ENCODE measurements around the gene EIF4ENIF1.
"Not testable (repeated sequence)": the region's sequence is repeated elsewhere in the genome, so short reads cannot be mapped to it uniquely, and the experiment has no call there.

Gene EIF4ENIF1

DNA sequence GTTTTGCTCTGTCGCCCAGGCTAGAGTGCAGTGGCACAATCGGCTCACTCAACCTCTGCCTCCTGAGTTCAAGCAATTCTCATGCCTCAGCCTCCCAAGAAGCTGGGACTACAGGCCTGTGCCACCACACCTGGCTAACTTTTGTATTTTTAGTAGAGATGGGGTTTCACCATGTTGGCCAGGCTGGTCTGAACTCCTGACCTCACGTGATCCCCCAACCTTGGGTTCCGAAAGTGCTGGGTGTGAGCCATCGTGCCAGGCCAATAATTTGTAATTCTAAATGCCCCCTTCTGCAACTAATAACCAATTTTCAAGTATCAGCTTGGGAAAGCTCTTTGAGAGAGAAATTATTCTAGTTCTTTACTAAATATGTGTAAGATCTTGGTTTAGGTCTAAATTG is 3.7 kb upstream of the EIF4ENIF1 start:
- DNase-seq, result not testable (repeated sequence)

DNA sequence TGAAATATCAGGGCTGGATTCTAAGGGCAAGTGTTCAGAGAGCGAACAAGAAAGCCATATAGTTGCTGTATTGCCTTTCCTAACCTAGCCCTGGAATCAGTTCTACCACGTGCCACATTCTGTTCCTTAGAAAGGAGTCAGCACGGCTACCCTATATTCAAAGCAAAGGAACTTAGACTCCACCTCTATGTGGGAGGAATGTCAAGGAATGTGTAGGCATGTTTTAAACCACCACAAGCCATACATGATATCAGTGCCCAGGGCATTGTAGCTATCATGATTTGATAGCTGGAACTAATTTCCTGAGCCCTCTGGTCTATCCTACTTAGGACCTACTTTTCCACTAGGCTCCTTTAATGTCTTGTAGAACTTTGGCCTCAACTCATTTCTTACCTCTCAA is 2.5 kb upstream of the EIF4ENIF1 start:
- no peak for DNase-seq

DNA sequence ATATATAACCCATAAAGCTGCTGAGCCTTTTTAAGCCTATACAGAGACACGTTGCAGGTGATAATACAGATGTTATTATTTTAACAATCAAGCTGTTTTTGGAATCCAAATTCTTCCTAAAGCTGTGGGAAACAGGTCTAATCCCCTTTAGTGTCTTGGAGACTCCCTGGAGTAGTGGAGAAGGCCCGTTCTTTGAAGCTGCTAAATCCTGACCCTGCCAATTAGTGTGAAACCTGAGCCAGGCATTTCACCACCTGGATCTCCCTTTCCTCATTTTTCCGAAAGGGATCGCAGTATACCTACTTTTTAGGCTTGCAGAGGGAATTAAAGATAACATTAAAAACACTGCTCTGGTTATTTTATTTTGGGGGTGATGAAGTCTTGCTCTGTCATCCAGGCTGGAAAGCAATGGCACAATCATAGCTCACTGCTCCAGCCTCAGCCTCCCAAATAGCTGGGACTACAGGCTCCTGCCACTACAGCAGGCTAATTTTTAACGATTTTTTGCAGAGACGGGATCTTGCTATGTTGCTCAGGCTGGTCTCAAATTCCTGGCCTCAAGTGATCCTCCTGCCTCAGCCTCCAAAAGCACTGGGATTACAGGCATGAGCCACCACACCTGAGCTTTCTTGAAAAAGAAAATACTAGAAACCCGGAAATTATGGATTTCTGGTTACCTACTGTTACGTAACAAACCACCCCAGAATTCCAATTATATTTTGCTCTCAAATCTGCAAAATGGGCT is 1.7 kb upstream of the EIF4ENIF1 start:
- no peak for DNase-seq

DNA sequence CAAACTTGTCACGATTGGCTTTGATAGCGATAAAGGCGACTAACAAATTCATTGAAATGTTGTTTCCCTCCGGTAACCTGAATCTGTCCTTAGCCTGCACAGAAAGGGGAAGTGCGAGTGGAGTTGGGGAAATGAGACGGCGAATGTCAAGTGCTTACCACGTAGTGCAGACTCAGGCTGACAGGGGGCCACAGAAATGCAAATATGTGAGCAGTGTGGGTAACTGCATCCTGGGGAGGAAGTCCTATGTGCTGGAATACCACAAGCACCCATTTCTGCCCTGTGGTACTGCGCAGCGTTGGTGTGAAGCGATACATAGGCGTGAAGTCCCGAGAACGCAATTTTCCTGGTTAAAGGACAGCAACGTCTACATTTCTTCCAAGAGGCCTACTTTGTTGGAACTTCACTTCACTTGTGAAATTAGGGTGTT is 869 bp upstream of the EIF4ENIF1 start:
- peak; percentile 71 for DNase-seq

DNA sequence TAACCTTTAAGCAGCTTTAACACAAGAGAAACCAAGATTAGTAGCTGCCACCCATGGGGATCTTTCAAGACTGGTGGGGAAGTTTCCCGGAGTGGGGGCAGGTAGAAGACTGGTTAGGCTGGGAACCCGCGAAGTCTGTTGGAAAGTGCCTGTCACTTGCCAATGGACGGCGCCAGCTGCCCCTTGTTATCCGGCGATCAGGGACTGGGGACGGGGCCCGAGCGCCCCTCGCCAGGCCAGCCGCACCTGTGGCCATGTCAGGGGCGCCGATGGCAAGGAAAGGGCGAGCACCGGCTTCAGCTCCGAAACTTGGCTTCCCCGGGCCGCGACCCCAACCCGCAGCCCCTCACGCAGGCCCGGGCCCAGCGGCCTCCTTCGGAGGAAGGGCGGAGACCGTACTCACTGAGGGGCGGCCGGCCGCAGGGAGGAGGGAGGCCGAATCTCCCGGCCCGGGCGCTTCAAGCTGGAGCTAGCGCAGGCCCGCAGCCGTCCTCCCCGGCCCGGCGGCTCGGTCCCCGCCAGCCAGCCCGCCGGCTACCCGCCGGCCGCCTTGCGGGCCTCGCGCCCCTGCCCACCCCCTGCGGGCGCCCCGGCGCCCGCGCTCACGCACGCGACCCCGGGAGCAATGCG is 539 bp downstream of the EIF4ENIF1 start:
- peak; percentile 17 for DNase-seq

DNA sequence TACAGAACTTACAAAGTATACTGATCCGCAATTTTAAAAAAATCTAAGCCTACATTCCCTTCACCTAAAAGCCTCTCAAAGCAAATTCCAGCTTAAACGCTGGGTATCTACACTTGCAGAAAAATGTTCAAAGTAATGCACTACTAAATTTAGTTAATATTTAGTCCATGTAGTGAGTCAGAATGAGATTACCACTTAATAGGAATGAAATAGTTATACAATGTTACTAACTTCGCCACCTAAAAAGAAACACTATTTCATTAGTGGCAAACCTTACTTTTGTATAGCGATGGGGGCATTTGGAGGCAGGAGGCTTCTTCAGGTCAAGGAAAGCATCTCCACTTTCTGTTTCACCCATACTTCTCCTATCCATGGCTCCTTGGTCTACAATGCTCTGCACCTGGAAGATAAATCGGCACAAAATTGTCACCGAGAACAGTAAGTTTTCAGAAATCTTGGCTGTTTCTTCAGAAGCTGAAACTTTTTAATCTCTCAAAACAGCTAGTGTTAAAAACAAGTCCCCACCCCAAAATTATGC is 1.2 kb downstream of the EIF4ENIF1 start:
- no peak for DNase-seq

DNA sequence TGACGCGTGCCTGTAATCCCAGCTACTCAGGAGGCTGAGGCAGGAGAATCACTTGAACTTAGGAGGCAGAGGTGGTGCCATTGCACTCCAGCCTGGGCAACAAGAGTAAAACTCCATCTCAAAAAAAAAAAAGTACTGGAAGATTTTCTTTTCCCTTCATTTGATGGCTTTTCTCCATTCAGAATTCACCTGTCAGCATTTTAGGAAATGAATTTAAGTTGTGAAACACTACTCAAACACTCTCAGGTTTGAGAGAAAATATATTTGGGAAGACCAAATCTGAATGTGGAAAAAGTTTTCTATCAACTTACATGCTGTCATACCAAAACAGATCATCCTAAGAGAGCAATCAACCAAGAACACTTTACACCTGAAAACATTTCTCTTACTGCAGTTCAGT is 2.7 kb downstream of the EIF4ENIF1 start:
- no peak for DNase-seq

DNA sequence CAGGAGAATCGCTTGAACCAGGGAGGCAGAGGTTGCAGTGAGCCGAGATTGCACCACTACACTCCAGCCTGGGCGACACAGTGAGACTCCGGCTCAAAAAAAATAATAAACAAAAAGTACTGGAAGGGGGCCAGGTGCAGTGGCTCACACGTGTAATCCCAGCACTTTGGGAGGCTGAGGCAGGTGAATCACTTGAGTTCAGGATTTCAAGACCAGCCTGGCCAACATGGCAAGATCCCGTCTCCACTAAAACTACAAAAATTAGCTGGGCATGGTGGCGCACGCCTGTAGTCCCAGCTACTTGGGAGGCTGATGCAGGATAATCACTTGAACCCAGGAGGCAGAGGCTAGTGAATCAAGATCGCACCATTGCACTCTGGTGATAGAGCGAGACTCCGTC is 3.3 kb downstream of the EIF4ENIF1 start:
- DNase-seq, result not testable (repeated sequence)

DNA sequence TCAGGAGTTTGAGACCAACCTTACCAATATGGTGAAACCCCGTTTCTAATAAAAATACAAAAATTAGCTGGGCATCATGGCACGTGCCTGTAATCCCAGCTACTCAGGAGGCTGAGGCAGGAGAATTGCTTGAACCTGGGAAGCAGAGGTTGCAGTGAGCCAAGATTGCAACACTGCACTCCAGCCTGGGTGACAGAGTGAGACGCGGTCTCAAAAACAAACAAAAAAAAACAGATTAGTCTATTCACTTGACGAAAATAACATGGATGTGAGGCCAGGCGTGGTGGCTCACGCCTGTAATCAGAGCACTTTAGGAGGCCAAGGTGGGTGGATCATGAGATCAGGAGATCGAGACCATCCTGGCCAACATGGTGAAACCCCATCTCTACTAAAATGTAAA is 7.2 kb downstream of the EIF4ENIF1 start:
- DNase-seq, result not testable (repeated sequence)

DNA sequence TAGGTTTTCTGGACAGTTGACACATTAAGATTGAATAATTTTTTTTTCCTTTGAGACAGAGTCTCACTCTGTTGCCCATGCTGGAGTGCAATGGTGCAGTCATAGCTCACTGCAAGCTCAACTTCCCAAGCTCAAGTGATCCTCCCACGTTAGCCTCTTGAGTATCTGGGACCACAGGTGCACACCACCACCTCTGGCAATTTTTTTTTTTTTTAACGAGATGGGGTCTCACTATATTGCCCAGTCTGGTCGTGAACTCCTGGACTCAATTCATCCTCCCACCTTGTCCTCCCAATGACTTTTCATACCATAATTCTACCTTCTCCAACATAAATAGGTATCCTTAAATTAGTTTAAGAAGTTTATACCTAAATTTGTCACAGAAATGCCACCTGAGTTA is 8.5 kb downstream of the EIF4ENIF1 start:
- DNase-seq, result no peak

DNA sequence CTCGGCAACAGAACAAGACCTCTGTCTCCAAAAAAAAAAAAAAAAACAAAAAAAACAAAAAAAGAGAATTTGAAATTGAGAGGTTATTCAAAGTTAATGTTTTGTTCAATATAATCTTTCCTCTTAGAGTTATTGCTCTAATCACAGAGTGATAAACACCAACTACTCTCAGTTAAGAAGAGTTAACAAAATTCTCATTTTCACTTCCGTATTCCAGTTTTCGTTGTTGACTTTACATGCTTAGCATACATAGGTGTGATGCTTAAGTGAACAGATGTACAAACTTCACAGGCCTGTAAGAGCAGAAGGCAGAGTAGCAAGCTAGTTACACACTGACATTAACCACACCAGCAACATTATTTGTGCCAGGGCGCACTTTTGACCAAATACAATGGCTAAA is 12.3 kb downstream of the EIF4ENIF1 start:
- DNase-seq, result no peak

DNA sequence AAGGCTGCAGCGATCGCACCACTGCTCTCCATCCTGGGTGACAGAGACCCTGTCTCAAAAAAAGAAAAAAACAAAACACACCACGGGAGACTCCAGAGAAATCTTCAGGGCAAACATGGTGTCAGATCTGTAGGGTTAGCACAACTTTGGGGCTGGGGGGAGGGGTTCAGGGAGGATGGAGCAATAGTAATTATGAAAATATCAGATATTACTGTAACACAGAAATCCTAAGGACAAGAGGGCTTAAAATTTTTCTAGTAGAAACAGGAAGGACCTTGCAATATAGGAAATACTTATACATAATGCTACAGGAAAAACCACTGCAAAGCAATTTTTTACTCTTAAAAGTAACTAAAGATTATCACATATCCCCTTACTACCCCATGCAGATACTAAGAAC is 13.8 kb downstream of the EIF4ENIF1 start:
- DNase-seq, result no peak

DNA sequence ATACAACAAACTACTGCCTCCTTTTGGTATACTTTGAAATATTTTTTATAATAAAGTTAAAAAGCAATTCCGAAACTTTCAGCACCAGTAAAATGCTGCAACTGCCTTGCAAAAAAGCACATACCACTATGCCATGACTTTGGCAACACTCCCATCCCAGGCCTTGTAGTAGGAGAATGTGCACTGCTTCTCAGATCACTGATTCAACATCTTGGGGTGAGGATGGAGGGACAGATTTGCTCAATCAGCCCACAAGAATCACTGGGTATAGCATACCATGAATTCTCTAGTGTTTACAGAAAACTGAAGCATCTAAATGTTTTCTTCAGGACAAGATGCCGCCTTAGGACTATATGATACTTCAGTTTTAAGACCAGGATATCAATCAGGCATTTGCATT is 14.9 kb downstream of the EIF4ENIF1 start:
- DNase-seq, result peak; percentile 82

DNA sequence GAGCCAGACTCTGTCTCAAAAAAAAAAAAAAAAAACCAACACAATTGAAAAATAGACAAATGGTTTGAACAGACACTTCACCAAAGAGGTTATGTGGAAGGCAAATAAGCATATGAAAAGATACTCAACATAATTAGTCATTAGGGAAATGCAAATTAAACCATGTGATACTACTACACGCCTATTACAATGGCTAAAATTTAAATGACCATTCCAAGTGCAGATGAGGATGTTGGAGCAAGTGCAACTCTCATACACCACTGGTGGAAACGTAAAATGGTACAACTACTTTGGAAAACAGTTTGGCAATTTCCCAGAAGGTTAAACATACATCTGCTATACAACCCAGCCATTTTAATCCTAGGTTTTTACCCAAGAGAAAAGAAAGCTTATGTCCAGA is 24.3 kb downstream of the EIF4ENIF1 start:
- DNase-seq, result no peak

DNA sequence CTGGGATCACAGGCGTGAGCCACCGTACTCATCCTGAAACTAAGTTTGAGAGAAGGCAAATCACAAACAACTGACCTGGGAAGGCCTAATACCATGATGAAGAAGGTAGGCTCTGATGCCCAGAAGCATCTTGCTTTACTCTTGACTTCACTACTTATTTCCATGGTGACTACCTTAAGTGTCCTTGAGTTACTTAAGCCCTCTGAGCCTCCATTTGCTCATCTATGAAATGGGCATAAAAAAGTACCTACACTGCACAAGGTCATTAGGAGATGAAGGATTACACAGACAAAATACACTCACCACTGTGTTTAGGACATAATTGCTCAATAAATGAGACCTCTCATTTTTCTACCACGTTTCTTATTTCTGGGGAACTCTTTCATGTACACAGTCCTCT is 27.9 kb downstream of the EIF4ENIF1 start:
- DNase-seq, result no peak

DNA sequence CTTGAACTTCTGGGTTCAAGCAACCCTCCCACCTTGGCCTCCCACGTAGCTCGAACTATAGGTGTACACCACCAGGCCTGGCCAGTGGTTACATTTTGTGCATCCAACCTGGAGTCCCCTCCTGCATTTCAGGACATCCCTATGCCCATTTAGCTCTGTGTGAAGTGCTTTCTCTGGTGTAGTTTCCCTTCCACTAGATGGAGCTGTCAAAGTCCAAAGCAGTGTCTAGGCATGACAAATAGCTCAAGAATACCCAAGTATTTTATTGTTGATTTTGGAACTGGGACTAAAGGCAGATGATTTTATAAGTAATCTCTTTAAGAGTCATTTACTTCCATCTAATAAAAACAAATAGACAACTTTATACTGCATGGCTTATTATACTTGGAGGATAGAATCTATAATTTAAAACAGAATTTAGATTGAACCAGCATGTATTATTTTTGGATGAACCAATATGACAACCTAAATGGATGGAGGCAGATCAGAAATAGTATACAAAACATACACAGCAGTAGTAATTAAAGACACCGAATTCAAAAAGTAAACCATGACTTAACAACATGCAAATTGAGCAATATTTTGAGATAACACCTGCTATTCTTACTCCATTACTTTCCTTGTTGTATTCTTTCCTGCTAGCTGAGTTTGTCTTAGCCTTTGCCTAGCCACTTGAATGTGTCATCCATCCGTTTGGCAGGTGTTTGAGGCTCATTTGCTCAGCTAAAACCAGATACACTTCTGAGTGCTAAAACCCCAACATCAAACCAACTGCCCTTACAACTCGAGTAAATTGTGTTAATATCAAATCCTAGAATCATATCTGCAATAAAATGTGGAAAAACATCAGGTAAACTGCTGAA is 37.7 kb downstream of the EIF4ENIF1 start:
- peak; percentile 40 for DNase-seq

DNA sequence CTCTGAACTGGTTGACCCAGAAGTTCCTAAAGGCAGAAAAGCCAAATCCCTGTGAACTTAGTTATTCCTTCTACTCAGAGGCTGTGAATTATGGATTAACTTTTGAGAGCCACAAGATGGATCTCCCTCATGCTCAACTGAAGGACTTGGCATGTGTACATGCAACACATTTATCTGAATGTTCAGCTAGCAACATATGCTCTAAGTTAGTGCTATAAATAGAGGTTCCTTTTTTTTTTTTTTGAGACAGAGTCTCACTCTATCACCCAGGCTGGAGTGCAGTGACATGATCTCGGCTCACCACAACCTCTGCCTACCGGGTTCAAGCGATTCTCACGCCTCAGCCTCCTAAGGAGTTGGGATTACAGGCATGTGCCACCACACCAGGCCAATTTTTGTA is 40.1 kb downstream of the EIF4ENIF1 start:
- DNase-seq, result no peak

DNA sequence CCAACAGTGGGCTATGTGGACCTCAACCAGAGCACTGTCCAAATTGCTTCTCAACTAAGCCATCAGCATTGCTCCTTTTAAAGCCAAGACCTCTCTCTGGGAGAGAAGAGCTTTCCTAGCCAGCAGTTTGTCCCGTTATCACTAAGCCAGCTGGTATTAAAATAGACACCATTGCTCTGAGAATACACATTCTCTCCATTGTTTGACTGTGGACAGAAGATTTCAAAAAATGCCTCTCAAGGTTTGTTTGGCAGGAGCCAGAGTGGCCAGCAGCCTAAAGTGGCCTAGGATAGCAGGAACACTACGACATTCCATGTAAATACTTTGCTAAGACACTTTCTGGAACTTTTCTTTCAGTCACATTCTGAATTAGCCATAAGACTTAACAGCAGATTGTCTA is 41.3 kb downstream of the EIF4ENIF1 start:
- DNase-seq, result no peak

DNA sequence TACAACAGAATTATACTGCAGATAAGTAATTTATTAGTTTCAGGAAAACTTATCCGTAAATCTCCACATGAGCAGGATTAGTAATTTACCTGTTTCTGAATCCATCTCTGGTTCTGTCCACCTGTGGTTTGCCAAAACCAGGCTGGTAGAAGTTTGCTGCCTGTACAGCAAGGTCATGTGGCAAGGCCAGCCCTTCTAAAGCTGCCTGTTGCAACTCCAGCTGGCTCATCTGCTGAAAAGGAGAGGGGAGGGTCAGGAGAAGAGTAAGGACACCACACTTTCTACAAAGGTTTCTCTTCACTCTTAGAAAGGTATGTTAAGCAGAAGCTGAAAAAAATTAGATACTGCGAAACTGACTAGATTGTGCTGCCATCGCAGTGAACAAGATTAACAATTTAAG is 42.3 kb downstream of the EIF4ENIF1 start:
- no peak for DNase-seq

DNA sequence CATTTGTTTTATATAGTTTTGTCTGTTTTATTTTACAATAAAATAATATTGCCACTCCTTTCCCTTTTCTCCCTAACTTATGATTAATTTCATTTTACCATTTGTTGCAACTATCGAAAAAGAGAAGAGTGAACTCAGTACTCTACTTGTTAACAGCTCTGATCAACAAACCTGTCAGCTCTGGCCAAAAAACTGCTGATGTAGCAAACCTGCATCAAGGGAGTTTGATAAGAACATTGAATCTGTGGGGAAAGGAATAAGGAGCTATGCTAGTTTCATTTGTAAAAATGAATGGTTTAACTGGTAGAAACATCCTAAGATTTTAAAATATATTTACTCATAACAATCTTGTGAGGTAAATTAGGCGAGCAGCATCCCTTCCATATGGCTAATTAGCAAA is 42.9 kb downstream of the EIF4ENIF1 start:
- DNase-seq, result no peak

DNA sequence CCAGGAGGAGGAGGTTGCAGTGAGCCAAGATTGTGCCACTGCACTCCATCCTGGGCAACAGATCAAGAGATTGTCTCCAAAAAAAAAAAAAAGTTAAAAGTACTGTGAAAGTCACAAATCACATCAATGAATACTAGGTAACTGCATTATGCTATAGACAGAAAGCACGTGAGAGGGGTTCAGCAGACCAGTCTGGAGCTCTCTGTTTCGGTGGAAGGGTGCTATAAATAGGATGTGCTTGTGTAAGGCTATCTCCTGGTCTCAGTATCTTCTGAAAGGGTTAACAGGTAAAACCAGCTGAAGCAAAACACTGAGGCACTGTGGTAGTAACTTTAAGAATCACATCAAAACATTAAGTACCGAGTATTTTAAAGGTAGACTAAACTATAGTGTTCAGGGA is 43.4 kb downstream of the EIF4ENIF1 start:
- DNase-seq, result no peak

DNA sequence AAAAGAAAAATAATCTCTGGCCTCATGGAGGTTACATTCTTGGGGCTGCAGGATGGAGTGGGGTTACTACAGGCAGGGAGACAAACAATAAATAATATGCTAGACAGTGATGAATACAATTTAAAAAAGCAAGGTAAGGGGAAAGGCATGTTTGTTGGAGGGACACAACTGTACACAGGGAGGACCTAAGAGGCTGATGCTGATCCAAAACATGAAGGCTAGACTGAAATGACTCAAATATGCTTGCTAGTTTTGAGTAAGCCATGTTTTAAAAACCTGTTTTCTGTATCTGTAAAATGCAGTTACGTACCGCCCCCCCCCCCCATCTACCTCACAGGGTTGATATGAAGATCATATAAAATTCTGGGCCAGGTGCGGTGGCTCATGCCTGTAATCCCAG is 44.0 kb downstream of the EIF4ENIF1 start:
- no peak for DNase-seq

DNA sequence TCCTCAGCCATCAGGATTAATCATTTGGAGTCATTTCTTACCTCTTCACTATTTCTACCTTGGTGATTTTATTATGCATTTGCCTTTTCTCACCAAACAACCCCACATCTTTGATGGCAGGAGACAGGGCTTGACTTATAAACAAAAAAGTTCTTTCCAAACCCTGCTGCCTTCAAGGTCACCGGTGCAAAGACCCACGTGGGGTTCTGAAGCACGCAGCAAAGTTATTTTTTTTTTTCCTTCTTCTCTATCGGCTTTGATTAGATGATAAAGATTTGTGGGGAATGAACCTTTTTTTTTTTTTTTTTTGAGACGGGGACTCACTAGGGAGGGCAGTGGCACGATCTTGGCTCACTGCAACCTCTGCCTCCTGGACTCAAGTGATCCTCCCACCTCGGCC is 46.1 kb downstream of the EIF4ENIF1 start:
- DNase-seq, result no peak

Measured in fibroblast of skin of right quadriceps (primary cell).